Islet of Langerhans (tissue), 1 donor: ENCODE measurements around the gene TRIM60.
"Not testable (repeated sequence)": the region's sequence is repeated elsewhere in the genome, so short reads cannot be mapped to it uniquely, and the experiment has no call there.

Source experiments
- FAIRE-seq: peaks from one replicate; lab custom pipeline; 2011; peaks lifted over from hg19 to GRCh38; lab: Jason Lieb, UNC

TRIM60 gene

GRCh38 chr4:165055601-165056000 is 23.8 kb downstream of the TRIM60 start:
- FAIRE-seq: no peak

- FAIRE-seq: no peak
Observed at GRCh38 chr4:165058666-165059065, 26.9 kb downstream of the TRIM60 start.

- FAIRE-seq: no peak
Observed at GRCh38 chr4:165059386-165059785, 27.6 kb downstream of the TRIM60 start.

GRCh38 chr4:165060938-165061337 is 29.1 kb downstream of the TRIM60 start:
- FAIRE-seq: no peak

GRCh38 chr4:165070560-165070959 is 38.8 kb downstream of the TRIM60 start:
- FAIRE-seq: no peak

GRCh38 chr4:165073346-165073745 is 41.5 kb downstream of the TRIM60 start:
- not testable (repeated sequence) for FAIRE-seq

GRCh38 chr4:165077034-165077578 is 45.3 kb downstream of the TRIM60 start:
- FAIRE-seq: no peak

- FAIRE-seq: peak; percentile 53
Observed at GRCh38 chr4:165079476-165079875, 47.7 kb downstream of the TRIM60 start.

- FAIRE-seq: not testable (repeated sequence)
Observed at GRCh38 chr4:165084787-165085186, 53.0 kb downstream of the TRIM60 start.

- no peak for FAIRE-seq
Observed at GRCh38 chr4:165085946-165086345, 54.1 kb downstream of the TRIM60 start.

GRCh38 chr4:165088366-165088765 is 56.6 kb downstream of the TRIM60 start:
- no peak for FAIRE-seq
